IMR-90 (cell line): Measurements from ENCODE around the gene PEX19. TPM values are rescaled to one million over a fixed set of nuclear protein-coding genes. Genes with fewer than 3 reads are reported as not detected.

ENCODE experiments used
- ATAC-seq: fragments of 200-7000 bp; cut with Tn5 transposase; 2 replicates; pipeline ENCODE4 v1.9.1; 2020; ENCODE audit warnings: low read depth, mild to moderate bottlenecking, moderate library complexity
- BruUV-seq: library from RNA; stranded (reverse); fragments of 400-500 nt; replicated peaks from 2 replicates; lab custom pipeline; 2021; lab: Mats Ljungman, UMichigan
- CTCF ChIA-PET: fragments of 300-600 bp; formaldehyde crosslinking; extraction: SDS; loops from one replicate; lab custom pipeline; 2021; ENCODE audit warnings: antibody characterized with exemption; lab: Yijun Ruan, JAX
- POLR2A ChIA-PET: fragments of 300-600 bp; sonication (Branson Sonifier 250); formaldehyde crosslinking; loops from one replicate; lab custom pipeline; 2022; ENCODE audit warnings: antibody characterized with exemption; ENCODE audit not compliant: unreplicated experiment; lab: Charles Lee
- DNase-seq: peaks from one replicate; pipeline ENCODE4 v3.0.0; 2013
- H2AFZ ChIP-seq: replicated peaks from 2 replicates; pipeline ENCODE3; 2013; ENCODE audit warnings: low read length, mild to moderate bottlenecking; ENCODE audit not compliant: poor library complexity
- H2AK5ac ChIP-seq: 2 replicates; pipeline ENCODE4 v1.6.1; 2013; ENCODE audit warnings: low read depth, low read length, inconsistent platforms
- H2AK9ac ChIP-seq: replicated peaks from 2 replicates; pipeline ENCODE3; 2013; ENCODE audit warnings: mild to moderate bottlenecking, low read depth, low read length, moderate library complexity; ENCODE audit not compliant: poor library complexity
- H2BK120ac ChIP-seq: 2 replicates; pipeline ENCODE4 v1.6.1; 2013; ENCODE audit warnings: low read depth, low read length, inconsistent platforms
- H2BK15ac ChIP-seq: 3 replicates; pipeline ENCODE4 v1.6.1; 2013; ENCODE audit warnings: low read depth, low read length, inconsistent platforms
- H2BK20ac ChIP-seq: 2 replicates; pipeline ENCODE4 v1.6.1; 2013; ENCODE audit warnings: low read depth, mild to moderate bottlenecking, inconsistent platforms, low read length, moderate library complexity
- H2BK5ac ChIP-seq: 2 replicates; pipeline ENCODE4 v1.6.1; 2013; ENCODE audit warnings: mild to moderate bottlenecking, low read depth, low read length, inconsistent platforms; ENCODE audit not compliant: poor library complexity, severe bottlenecking
- H3K14ac ChIP-seq: replicated peaks from 2 replicates; pipeline ENCODE4 v1.6.1; 2013; ENCODE audit warnings: low read depth, low read length, inconsistent platforms
- H3K18ac ChIP-seq: 2 replicates; pipeline ENCODE4 v1.6.1; 2013; ENCODE audit warnings: low read depth, low read length, control low read depth
- H3K23ac ChIP-seq: 2 replicates; pipeline ENCODE4 v1.6.1; 2013; ENCODE audit warnings: low read depth, low read length, inconsistent platforms
- H3K27ac ChIP-seq: 2 replicates; pipeline ENCODE4 v1.5.1; 2013; ENCODE audit warnings: mild to moderate bottlenecking, control low read depth, low read length; ENCODE audit not compliant: insufficient read depth
- H3K27me3 ChIP-seq: 2 replicates; pipeline ENCODE4 v1.6.1; 2013; ENCODE audit warnings: low read length; ENCODE audit not compliant: control insufficient read depth, insufficient read depth
- H3K36me3 ChIP-seq: 2 replicates; pipeline ENCODE4 v1.6.1; 2013; ENCODE audit warnings: low read length, mixed read lengths; ENCODE audit not compliant: control insufficient read depth, insufficient read depth
- H3K4ac ChIP-seq: 2 replicates; pipeline ENCODE4 v1.6.1; 2013; ENCODE audit warnings: low read depth, low read length, inconsistent platforms
- H3K4me1 ChIP-seq: 2 replicates; pipeline ENCODE4 v1.6.1; 2013; ENCODE audit warnings: low read length, mixed read lengths; ENCODE audit not compliant: control insufficient read depth, insufficient read depth
- H3K4me2 ChIP-seq: 2 replicates; pipeline ENCODE4 v1.6.1; 2013; ENCODE audit warnings: low read depth, mild to moderate bottlenecking, control low read depth, low read length, moderate library complexity
- H3K4me3 ChIP-seq: 2 replicates; pipeline ENCODE4 v1.5.1; 2013; ENCODE audit warnings: low read depth, mild to moderate bottlenecking, control low read depth, low read length, moderate library complexity; ENCODE audit not compliant: insufficient read depth
- H3K56ac ChIP-seq: 2 replicates; pipeline ENCODE4 v1.6.1; 2013; ENCODE audit warnings: low read length, inconsistent platforms; ENCODE audit not compliant: insufficient read depth; ENCODE audit errors: extremely low read depth
- H3K79me1 ChIP-seq, 2 experiments: 2 replicates each; pipeline ENCODE4 v1.6.1; 2013; ENCODE audit warnings: low read length in 2 of 2, inconsistent platforms in 1 of 2, low read depth in 1 of 2
- H3K9ac ChIP-seq: 2 replicates; pipeline ENCODE4 v1.6.1; 2013; ENCODE audit warnings: low read depth, low read length, control low read depth
- H3K9me1 ChIP-seq: 2 replicates; pipeline ENCODE4 v1.6.1; 2013; ENCODE audit warnings: low read length, inconsistent platforms; ENCODE audit not compliant: insufficient read depth
- H3K9me3 ChIP-seq: 2 replicates; pipeline ENCODE4 v1.6.1; 2013; ENCODE audit warnings: low read length; ENCODE audit not compliant: control insufficient read depth, insufficient read depth
- H4K20me1 ChIP-seq: 2 replicates; pipeline ENCODE4 v1.6.1; 2013; ENCODE audit warnings: low read length, inconsistent platforms; ENCODE audit not compliant: insufficient read depth
- H4K5ac ChIP-seq: 2 replicates; pipeline ENCODE4 v1.6.1; 2013; ENCODE audit warnings: mild to moderate bottlenecking, low read depth, low read length, control low read depth
- H4K8ac ChIP-seq, 2 experiments: 2 replicates each; pipeline ENCODE4 v1.6.1; 2013; ENCODE audit warnings: low read depth in 2 of 2, low read length in 2 of 2, control low read depth in 1 of 2, inconsistent platforms in 1 of 2
- H4K91ac ChIP-seq: 2 replicates; pipeline ENCODE4 v1.6.1; 2013; ENCODE audit warnings: low read depth, low read length, inconsistent platforms; ENCODE audit not compliant: insufficient read depth
- CHD1 ChIP-seq: IDR thresholded peaks from 2 replicates; pipeline ENCODE4 v1.6.1; 2012; ENCODE audit warnings: low read depth, low read length, improper control_type of control experiment
- FOS ChIP-seq: fragments of 150-350 bp; IDR thresholded peaks from 2 replicates; pipeline ENCODE4 v1.6.1; 2016; ENCODE audit warnings: low read depth, low read length
- MAFK ChIP-seq: IDR thresholded peaks from 2 replicates; pipeline ENCODE4 v1.6.1; 2012; ENCODE audit warnings: low read depth, low read length, improper control_type of control experiment
- MAZ ChIP-seq: IDR thresholded peaks from 2 replicates; pipeline ENCODE4 v1.6.1; 2012; ENCODE audit warnings: low read depth, mild to moderate bottlenecking, low read length, improper control_type of control experiment, moderate library complexity, borderline replicate concordance
- MXI1 ChIP-seq: IDR thresholded peaks from 2 replicates; pipeline ENCODE4 v1.6.1; 2012; ENCODE audit warnings: low read depth, mild to moderate bottlenecking, low read length, moderate library complexity, borderline replicate concordance
- NFE2L2 ChIP-seq: fragments of 150-350 bp; IDR thresholded peaks from 2 replicates; pipeline ENCODE4 v1.6.1; 2016; ENCODE audit warnings: low read depth, mild to moderate bottlenecking, low read length
- RCOR1 ChIP-seq: IDR thresholded peaks from 2 replicates; pipeline ENCODE4 v1.6.1; 2012; ENCODE audit warnings: mild to moderate bottlenecking, low read length, improper control_type of control experiment; ENCODE audit not compliant: insufficient replicate concordance
- RFX5 ChIP-seq: IDR thresholded peaks from 2 replicates; pipeline ENCODE4 v1.8.0; 2012; ENCODE audit warnings: low read depth, mild to moderate bottlenecking, low read length, moderate library complexity
- dilution Hi-C: fragments of 300-500 bp; cut with HindIII; formaldehyde crosslinking; loops from one replicate; pipeline ENCODE4 v1.14.3; 2018; ENCODE audit warnings: low sequenced_read_pairs; ENCODE audit not compliant: unreplicated experiment
- in situ Hi-C: fragments of 300-500 bp; cut with MboI; formaldehyde crosslinking; loops from 3 replicates; pipeline ENCODE4 v1.14.3; 2019; ENCODE audit warnings: low sequenced_read_pairs, inconsistent platforms, mixed read lengths
- intact Hi-C: fragments of 100-400 bp; cut with micrococcal nuclease; formaldehyde crosslinking; loops from 2 replicates; pipeline ENCODE4 v1.10.0; 2022
- polyA plus RNA-seq, 3 experiments: library from polyadenylated mRNA; depleted of rRNA; stranded (reverse); fragments of >200 nt; gene quantifications; 2 replicates each; pipeline ENCODE4 v1.2.3, GENCODE V29; 2012; ENCODE audit warnings: low replicate concordance in 1 of 3
- total RNA-seq: library from RNA; depleted of rRNA; stranded (reverse); fragments of >200 nt; gene quantifications from 2 replicates; pipeline ENCODE4 v1.2.3, GENCODE V29; 2012
- TF ChIP-seq, protein P1 (sequence below): fragments of 150-350 bp; IDR thresholded peaks from 2 replicates; pipeline ENCODE4 v1.6.1; 2017; ENCODE audit warnings: mild to moderate bottlenecking, antibody characterized with exemption, low read length, low read depth
- TF ChIP-seq, protein P2 (sequence below): fragments of 150-350 bp; IDR thresholded peaks from 2 replicates; pipeline ENCODE4 v1.6.1; 2016; ENCODE audit warnings: low read depth, mild to moderate bottlenecking, low read length, moderate library complexity, borderline replicate concordance

Gene PEX19
- total and polyA plus RNA-seq, 2 of the 4 experiments (the other 2 are of a cell fraction) = 44.5 to 67.7 TPM

GRCh38 chr1:160251011-160251410, 33.9 kb downstream of the PEX19 start:
- no peak overlapping the region for H3K23ac ChIP-seq
- H2AK9ac ChIP-seq = no peak overlapping the region
- CTCF ChIA-PET = interaction anchor here (1.6 to 2.8 kb wide), 6 partner anchors 9 to 149 kb away, joined by 6 to 26 read pairs (median 18); no protein-coding TSS in a partner anchor
- DNase-seq (no peak), ATAC-seq (no peak)
- H3K79me1 ChIP-seq = peaks cover 18 to 48% of the 10 kb centered on the region in 2 experiments; a peak in 3 of 4 replicates
- H2BK20ac ChIP-seq = no peak overlapping the region
- no peak overlapping the region for H2BK15ac ChIP-seq
- H2BK120ac ChIP-seq = no peak overlapping the region
- H4K91ac ChIP-seq = no peak overlapping the region
- H3K4me3 ChIP-seq = no peak overlapping the region
- no peaks in the 10 kb centered on the region for H3K9me1 ChIP-seq
- in situ Hi-C loops (no loop called here), intact Hi-C loops (no loop called here), dilution Hi-C loops (no loop called here)
- peaks cover 2% of the 10 kb centered on the region for H3K36me3 ChIP-seq
- H3K9me3 ChIP-seq = no peaks in the 10 kb centered on the region
- H2BK5ac ChIP-seq = no peak overlapping the region
- H3K27me3 ChIP-seq = no peaks in the 10 kb centered on the region
- TSS peak; percentile 4 for BruUV-seq
- H3K18ac ChIP-seq = no peak overlapping the region
- TF ChIP-seq MAZ (no peak), CHD1 (no peak), NFE2L2 (no peak), FOS (no peak), MAFK (no peak), RFX5 (no peak), MXI1 (no peak), RCOR1 (no peak)
- TF ChIP-seq, protein P1, sequence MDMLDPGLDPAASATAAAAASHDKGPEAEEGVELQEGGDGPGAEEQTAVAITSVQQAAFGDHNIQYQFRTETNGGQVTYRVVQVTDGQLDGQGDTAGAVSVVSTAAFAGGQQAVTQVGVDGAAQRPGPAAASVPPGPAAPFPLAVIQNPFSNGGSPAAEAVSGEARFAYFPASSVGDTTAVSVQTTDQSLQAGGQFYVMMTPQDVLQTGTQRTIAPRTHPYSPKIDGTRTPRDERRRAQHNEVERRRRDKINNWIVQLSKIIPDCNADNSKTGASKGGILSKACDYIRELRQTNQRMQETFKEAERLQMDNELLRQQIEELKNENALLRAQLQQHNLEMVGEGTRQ = no peak
- TF ChIP-seq, protein P2, sequence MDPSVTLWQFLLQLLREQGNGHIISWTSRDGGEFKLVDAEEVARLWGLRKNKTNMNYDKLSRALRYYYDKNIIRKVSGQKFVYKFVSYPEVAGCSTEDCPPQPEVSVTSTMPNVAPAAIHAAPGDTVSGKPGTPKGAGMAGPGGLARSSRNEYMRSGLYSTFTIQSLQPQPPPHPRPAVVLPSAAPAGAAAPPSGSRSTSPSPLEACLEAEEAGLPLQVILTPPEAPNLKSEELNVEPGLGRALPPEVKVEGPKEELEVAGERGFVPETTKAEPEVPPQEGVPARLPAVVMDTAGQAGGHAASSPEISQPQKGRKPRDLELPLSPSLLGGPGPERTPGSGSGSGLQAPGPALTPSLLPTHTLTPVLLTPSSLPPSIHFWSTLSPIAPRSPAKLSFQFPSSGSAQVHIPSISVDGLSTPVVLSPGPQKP = no peak
- no peak overlapping the region for H4K5ac ChIP-seq
- no peak overlapping the region for H3K56ac ChIP-seq
- no peak overlapping the region for H3K14ac ChIP-seq
- H2AK5ac ChIP-seq = no peak overlapping the region
- no peak overlapping the region for H3K27ac ChIP-seq
- no peak overlapping the region for H3K4me2 ChIP-seq
- no peaks in the 10 kb centered on the region for H3K4me1 ChIP-seq
- H4K20me1 ChIP-seq = peaks cover 21% of the 10 kb centered on the region
- POLR2A ChIA-PET = no interaction called here
- H3K4ac ChIP-seq = no peak overlapping the region
- no peak overlapping the region for H3K9ac ChIP-seq
- H2AFZ ChIP-seq = no peak overlapping the region
- H4K8ac ChIP-seq = no peak overlapping the region
